HG03565 (cell line): ENCODE data around the gene PTH2R.

Experiments
- ATAC-seq: cut with Tn5 transposase; IDR thresholded peaks from one replicate; pipeline ENCODE4 v1.9.1; 2021; ENCODE audit warnings: mild to moderate bottlenecking, moderate library complexity; ENCODE audit not compliant: unreplicated experiment

Gene PTH2R

DNA sequence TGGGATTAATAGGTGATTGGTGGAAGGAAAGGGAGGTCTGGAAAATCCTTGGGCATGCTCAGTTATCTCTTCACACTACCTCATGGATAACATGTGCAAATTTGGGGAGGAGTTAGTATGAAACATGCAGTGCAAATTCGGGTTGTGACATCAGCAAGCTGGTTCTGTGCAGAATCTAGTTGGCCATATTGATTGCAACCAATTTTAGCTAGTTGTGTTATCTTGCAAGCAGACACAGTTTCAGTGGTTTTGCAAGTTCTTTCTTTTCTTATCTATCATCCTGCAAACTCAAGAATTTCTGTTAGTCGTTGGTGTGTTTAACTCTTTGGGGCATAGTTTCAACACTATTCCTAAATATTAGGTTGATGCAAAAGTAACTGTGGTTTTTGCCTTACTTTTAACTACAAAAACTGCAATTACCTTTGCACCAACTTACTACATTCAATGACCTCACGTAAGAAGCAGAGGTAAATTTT is 135.4 kb downstream of the PTH2R start:
- ATAC-seq = no peak

DNA sequence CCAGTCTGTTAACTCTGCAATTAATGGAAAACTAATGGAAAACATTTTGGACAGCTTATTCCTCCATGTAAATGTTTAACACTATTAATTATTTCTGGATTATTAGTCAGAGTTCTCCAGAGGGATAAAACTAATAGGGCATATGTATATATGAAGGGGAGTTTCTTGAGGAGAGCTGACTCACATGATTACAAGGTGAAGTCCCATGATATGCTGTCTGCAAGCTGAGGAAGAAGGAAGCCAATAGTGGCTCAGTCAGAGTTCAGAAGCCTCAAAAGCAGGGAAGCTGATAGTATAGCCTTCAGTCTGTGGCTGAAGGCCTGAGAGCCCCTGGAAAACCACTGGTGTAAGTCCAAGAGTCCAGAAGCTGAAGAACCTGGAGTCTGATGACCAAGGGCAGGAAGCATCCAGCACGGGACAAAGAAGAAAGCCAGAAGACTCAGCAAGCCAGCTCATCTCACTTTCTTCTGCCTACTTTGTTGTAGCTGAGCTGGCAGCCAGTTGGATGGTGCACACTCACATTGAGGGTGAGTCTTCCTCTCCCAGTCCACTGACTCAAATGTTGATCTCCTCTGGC is 136.0 kb downstream of the PTH2R start:
- no peak for ATAC-seq
